OCI-LY7 (cell line): ENCODE measurements around the gene ATXN1L. TPM values are rescaled to one million over a fixed set of nuclear protein-coding genes. Genes with fewer than 3 reads are reported as not detected.
A peak's percentile ranks its signal among the peaks of the same experiment; 100 is the strongest.

Experiments
- BruUV-seq: library from RNA; stranded (reverse); fragments of 400-500 nt; replicated peaks from 2 replicates; lab custom pipeline; 2021; lab: Mats Ljungman, UMichigan
- CTCF ChIA-PET: fragments of 300-600 bp; sonication (Branson Sonifier 250); formaldehyde crosslinking; loops from one replicate; lab custom pipeline; 2022; ENCODE audit warnings: antibody characterized with exemption; ENCODE audit not compliant: unreplicated experiment; lab: Charles Lee
- POLR2A ChIA-PET: fragments of 300-600 bp; sonication (Branson Sonifier 250); formaldehyde crosslinking; loops from one replicate; lab custom pipeline; 2022; ENCODE audit warnings: antibody characterized with exemption; lab: Charles Lee
- DNase-seq: peaks from one replicate; pipeline ENCODE4 v3.0.0-alpha.2; 2015; ENCODE audit warnings: low spot score
- H2AFZ ChIP-seq: fragments of 200-600 bp; sonication (generic), shearing (Covaris generic); 2 replicates; pipeline ENCODE4 v1.6.1; 2014; ENCODE audit warnings: mild to moderate bottlenecking, antibody characterized with exemption, low read length, moderate library complexity
- H3K27ac ChIP-seq: fragments of 200-600 bp; sonication (generic); 2 replicates; pipeline ENCODE4 v1.5.1; 2014; ENCODE audit warnings: mixed run types, low read depth, mild to moderate bottlenecking, moderate library complexity, low read length, inconsistent platforms; ENCODE audit not compliant: poor library complexity, severe bottlenecking
- H3K36me3 ChIP-seq: fragments of 200-600 bp; sonication (generic); 2 replicates; pipeline ENCODE4 v1.6.1; 2014; ENCODE audit warnings: mild to moderate bottlenecking, antibody characterized with exemption, low read length, moderate library complexity, mixed read lengths; ENCODE audit not compliant: insufficient read depth
- H3K4me1 ChIP-seq: fragments of 200-600 bp; sonication (generic); 2 replicates; pipeline ENCODE4 v1.5.1; 2014; ENCODE audit warnings: mild to moderate bottlenecking, low read length; ENCODE audit not compliant: insufficient read depth, poor library complexity, severe bottlenecking
- H3K4me2 ChIP-seq: fragments of 200-600 bp; sonication (generic); 2 replicates; pipeline ENCODE4 v1.6.1; 2014; ENCODE audit warnings: mild to moderate bottlenecking, low read length
- H3K4me3 ChIP-seq: fragments of 200-600 bp; sonication (generic); 2 replicates; pipeline ENCODE4 v1.5.1; 2014; ENCODE audit warnings: mild to moderate bottlenecking, low read depth, low read length; ENCODE audit not compliant: poor library complexity, severe bottlenecking
- H3K79me2 ChIP-seq: fragments of 200-600 bp; sonication (generic); 2 replicates; pipeline ENCODE4 v1.6.1; 2016; ENCODE audit warnings: low read depth, mild to moderate bottlenecking, low read length, moderate library complexity, mixed read lengths; ENCODE audit not compliant: insufficient read depth
- H3K9me2 ChIP-seq: fragments of 200-600 bp; sonication (generic); 2 replicates; pipeline ENCODE4 v1.6.1; 2016; ENCODE audit warnings: mild to moderate bottlenecking, low read length, mixed read lengths; ENCODE audit not compliant: insufficient read depth
- H3K9me3 ChIP-seq: fragments of 200-600 bp; sonication (generic); 2 replicates; pipeline ENCODE4 v1.6.1; 2014; ENCODE audit warnings: mild to moderate bottlenecking, mixed run types, low read length, mixed read lengths
- H4K20me1 ChIP-seq: fragments of 200-600 bp; sonication (generic); 2 replicates; pipeline ENCODE4 v1.6.1; 2014; ENCODE audit warnings: mild to moderate bottlenecking, antibody characterized with exemption, low read length, moderate library complexity, mixed read lengths; ENCODE audit not compliant: insufficient read depth
- EZH2phosphoT487 ChIP-seq: fragments of 200-600 bp; sonication (generic); IDR thresholded peaks from 2 replicates; pipeline ENCODE4 v1.6.1; 2018; ENCODE audit warnings: low read depth, borderline replicate concordance, mild to moderate bottlenecking, mixed run types, antibody characterized with exemption, low read length, moderate library complexity, mixed read lengths
- intact Hi-C: fragments of 100-400 bp; cut with micrococcal nuclease; formaldehyde crosslinking; loops from one replicate; pipeline ENCODE4 v1.10.0; 2022; ENCODE audit not compliant: unreplicated experiment
- total RNA-seq, 2 experiments: library from RNA; depleted of rRNA in 1 of 2; stranded (reverse); fragments of >200 nt in 1 of 2; shearing (Covaris generic) in 1 of 2; gene quantifications; 2 replicates each; pipeline ENCODE4 v1.2.3, GENCODE V29; 2014 to 2022
- TF ChIP-seq, protein P1 (sequence below): fragments of 200-600 bp; sonication (generic); conservative IDR thresholded peaks from 2 replicates; pipeline ENCODE4 v1.5.1; 2014; ENCODE audit warnings: mild to moderate bottlenecking, antibody characterized with exemption, low read length, moderate library complexity, mixed read lengths

The ATXN1L gene
- total RNA-seq, 2 experiments from 2014 or later = 12.5 to 19.5 TPM

DNA sequence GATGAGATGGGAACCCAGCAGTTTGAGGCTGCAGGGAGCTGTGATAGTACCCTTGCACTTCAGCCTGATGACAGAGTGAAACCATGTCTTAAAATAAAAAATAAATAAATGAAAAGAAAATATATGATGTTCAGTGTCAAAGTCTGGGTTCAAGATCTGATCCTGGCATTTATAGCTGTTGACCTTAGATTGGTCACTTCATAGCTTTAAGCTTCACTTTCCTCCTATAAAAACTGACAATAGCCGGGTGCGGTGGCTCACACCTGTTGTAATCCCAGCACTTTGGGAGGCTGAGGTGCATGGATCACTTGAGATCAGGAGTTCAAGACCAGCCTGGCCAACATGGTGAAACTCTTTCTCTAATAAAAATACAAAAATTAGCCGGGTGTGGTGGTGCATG lies 43.4 kb downstream of the ATXN1L start:
- POLR2A ChIA-PET = no interaction called here
- BruUV-seq = no TSS peak

GRCh38 chr16:71893888-71894228 lies 48.1 kb downstream of the ATXN1L start:
- Histone ChIP-seq H3K9me3 (no peaks in the 10 kb centered on the region), H3K9me2 (no peaks in the 10 kb centered on the region), H3K79me2 (peaks cover 35% of the 10 kb centered on the region), H3K4me1 (peaks cover 20% of the 10 kb centered on the region), H3K27ac (no peak overlapping the region), H4K20me1 (no peaks in the 10 kb centered on the region), H3K4me2 (peak overlapping the region; percentile 79), H3K4me3 (peak overlapping the region; percentile 95), H3K36me3 (peaks cover 14% of the 10 kb centered on the region), H2AFZ (peak overlapping the region; percentile 78; the same call in 1 of the 2 replicates)
- POLR2A ChIA-PET = interaction anchor here (0.5 to 3.1 kb wide), 5 partner anchors 10 to 1605 kb away, joined by 3 to 19 read pairs (median 3); partner anchors contain the start of genes AARS1 and ZNF821
- CTCF ChIA-PET = interaction anchor here (0.7 to 1.0 kb wide), 2 partner anchors 9 to 11 kb away, joined by 3 to 6 read pairs; no protein-coding TSS in a partner anchor
- BruUV-seq = no TSS peak
- TF ChIP-seq EZH2phosphoT487 = no peak
- TF ChIP-seq, protein P1, sequence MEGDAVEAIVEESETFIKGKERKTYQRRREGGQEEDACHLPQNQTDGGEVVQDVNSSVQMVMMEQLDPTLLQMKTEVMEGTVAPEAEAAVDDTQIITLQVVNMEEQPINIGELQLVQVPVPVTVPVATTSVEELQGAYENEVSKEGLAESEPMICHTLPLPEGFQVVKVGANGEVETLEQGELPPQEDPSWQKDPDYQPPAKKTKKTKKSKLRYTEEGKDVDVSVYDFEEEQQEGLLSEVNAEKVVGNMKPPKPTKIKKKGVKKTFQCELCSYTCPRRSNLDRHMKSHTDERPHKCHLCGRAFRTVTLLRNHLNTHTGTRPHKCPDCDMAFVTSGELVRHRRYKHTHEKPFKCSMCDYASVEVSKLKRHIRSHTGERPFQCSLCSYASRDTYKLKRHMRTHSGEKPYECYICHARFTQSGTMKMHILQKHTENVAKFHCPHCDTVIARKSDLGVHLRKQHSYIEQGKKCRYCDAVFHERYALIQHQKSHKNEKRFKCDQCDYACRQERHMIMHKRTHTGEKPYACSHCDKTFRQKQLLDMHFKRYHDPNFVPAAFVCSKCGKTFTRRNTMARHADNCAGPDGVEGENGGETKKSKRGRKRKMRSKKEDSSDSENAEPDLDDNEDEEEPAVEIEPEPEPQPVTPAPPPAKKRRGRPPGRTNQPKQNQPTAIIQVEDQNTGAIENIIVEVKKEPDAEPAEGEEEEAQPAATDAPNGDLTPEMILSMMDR = no peak
- intact Hi-C loops = loop anchor here (2.0 kb wide), 1 partner anchor 85 kb away; the partner anchor contains the start of gene AP1G1
- no peak for DNase-seq

More for the DNA sequence above, 43.4 kb downstream of the ATXN1L start:
- DNase-seq = no peak
- Histone ChIP-seq H3K79me2 (no peaks in the 10 kb centered on the region; the same call in 1 of the 2 replicates), H2AFZ (no peak overlapping the region), H3K4me2 (no peak overlapping the region), H3K4me3 (no peak overlapping the region), H3K9me2 (no peaks in the 10 kb centered on the region), H3K4me1 (peaks cover 20% of the 10 kb centered on the region), H4K20me1 (no peaks in the 10 kb centered on the region), H3K9me3 (no peaks in the 10 kb centered on the region), H3K27ac (no peak overlapping the region), H3K36me3 (no peaks in the 10 kb centered on the region)
- TF ChIP-seq EZH2phosphoT487 = no peak
- TF ChIP-seq, protein P1 = no peak
- CTCF ChIA-PET = no interaction called here
- intact Hi-C loops = loop anchor here (10.0 kb wide), 2 partner anchors 206 to 324 kb away; partner anchors contain the start of genes DHX38 and TXNL4B
